Nephron (organoid): ENCODE data around the gene STX11.

Experiments used
- H3K27ac Mint-ChIP-seq, 3 experiments: 2 replicates each; pipeline ENCODE4 v1.8.0; 2020; ENCODE audit warnings: mixed read lengths in 3 of 3, mild to moderate bottlenecking in 2 of 3, moderate library complexity in 1 of 3
- H3K27me3 Mint-ChIP-seq: 2 replicates; pipeline ENCODE4 v1.8.0; 2021; ENCODE audit warnings: low read depth, mild to moderate bottlenecking, moderate library complexity, mixed read lengths
- H3K36me3 Mint-ChIP-seq: 2 replicates; pipeline ENCODE4 v1.8.0; 2020; ENCODE audit warnings: low read depth, mixed read lengths
- H3K4me1 Mint-ChIP-seq: 2 replicates; pipeline ENCODE4 v1.8.0; 2020; ENCODE audit warnings: mixed read lengths
- H3K4me3 Mint-ChIP-seq, 3 experiments: 2 replicates each; pipeline ENCODE4 v1.8.0; 2020; ENCODE audit warnings: mild to moderate bottlenecking in 3 of 3, mixed read lengths in 3 of 3, moderate library complexity in 2 of 3
- H3K9me3 Mint-ChIP-seq: 2 replicates; pipeline ENCODE4 v1.8.0; 2020; ENCODE audit warnings: mixed read lengths
- TF ChIP-seq, protein P1 (sequence below), 3 experiments: fragments of 200-600 bp; sonication (generic); IDR thresholded peaks; one replicate each; pipeline ENCODE4 v1.5.0; 2021; ENCODE audit warnings: antibody characterized with exemption in 3 of 3; ENCODE audit not compliant: unreplicated experiment in 3 of 3

Gene STX11

DNA sequence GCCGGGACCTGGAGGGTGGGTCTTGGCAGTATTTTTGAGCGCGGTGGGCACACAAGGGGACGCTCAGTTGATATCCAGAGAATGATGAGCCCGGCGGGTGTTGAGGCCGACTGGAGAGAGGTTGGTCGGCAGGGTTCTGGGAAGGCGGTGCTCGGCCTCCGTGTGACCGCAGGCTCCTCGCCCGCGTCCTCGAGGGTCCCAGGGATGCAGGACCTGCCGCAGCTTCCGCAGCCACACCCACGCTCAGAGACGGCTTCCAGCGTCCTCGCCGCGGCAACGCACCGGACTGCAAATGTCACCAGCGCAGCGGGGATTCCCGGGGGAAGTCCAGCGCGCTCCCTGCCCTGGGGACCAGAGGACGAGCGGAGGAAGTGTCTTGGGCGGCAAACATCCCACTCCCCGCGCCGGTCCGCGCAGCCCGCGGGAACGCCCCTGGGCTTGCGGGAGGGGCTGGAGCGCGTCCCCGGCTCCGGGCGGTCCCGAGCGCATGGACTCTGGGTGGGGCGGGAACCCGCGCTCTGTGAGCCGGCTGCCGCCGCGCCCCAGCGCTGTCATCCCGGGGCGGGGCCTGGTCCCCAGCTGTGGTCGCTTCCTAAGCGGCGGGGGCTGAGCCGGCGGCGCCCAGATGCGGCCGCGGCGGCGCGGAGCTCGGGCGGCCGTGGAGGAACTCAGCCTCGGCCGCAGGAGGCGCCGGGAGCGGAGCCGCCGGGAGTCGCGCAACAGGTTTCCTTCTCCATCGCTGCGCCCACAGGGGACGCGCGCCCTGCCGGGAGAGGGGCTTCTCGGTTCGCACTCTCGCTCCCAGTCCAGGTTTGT is at the start of gene STX11:
TSS of gene STX11 (plus strand) at position 624 of the 816 bp plus-strand sequence. CDS start 36,111 bp downstream, outside the sequence.
- H3K27ac Mint-ChIP-seq = no peak within 1 kb of the TSS
- peaks cover 9% of the 10 kb centered on the region for H3K4me1 Mint-ChIP-seq
- TF ChIP-seq, protein P1, sequence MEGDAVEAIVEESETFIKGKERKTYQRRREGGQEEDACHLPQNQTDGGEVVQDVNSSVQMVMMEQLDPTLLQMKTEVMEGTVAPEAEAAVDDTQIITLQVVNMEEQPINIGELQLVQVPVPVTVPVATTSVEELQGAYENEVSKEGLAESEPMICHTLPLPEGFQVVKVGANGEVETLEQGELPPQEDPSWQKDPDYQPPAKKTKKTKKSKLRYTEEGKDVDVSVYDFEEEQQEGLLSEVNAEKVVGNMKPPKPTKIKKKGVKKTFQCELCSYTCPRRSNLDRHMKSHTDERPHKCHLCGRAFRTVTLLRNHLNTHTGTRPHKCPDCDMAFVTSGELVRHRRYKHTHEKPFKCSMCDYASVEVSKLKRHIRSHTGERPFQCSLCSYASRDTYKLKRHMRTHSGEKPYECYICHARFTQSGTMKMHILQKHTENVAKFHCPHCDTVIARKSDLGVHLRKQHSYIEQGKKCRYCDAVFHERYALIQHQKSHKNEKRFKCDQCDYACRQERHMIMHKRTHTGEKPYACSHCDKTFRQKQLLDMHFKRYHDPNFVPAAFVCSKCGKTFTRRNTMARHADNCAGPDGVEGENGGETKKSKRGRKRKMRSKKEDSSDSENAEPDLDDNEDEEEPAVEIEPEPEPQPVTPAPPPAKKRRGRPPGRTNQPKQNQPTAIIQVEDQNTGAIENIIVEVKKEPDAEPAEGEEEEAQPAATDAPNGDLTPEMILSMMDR (IDR thresholded peaks at IDR 0.05; ENCODE audit: unreplicated experiment in 3 of 3) = no peak
- H3K9me3 Mint-ChIP-seq = no peaks in the 10 kb centered on the region
- peaks cover 84% of the 10 kb centered on the region for H3K27me3 Mint-ChIP-seq
- no peaks in the 10 kb centered on the region for H3K36me3 Mint-ChIP-seq
- H3K4me3 Mint-ChIP-seq = peak within 1 kb of the TSS; percentile 84 to 90 (median 89)

DNA sequence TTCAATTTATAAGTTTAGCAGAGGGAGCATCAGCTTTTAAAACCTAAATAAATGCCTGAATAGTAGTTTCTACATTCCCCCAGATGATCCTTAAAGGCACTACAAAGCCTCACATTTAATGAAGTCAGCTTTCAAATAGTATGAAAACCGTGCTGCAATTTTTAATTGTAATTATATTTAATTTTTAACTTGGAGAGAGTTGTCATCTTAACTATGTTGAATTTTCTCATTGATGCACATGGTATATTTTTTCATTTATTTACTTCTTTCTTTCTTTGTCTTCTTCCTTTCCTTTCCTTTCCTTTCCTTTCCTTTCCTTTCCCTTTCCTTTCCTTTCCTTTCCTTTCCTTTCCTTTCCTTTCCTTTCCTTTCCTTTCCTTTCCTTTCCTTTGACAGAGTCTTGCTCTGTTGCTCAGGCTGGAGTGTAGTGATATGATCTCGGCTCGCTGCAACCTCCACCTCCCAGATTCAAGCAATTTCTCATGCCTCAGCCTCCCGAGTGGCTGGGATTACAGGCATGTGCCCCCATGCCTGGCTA is 47.2 kb upstream of the STX11 start:
- TF ChIP-seq, protein P1 (IDR thresholded peaks at IDR 0.05; ENCODE audit: unreplicated experiment in 3 of 3) = no peak
- Mint-ChIP-seq H3K36me3 (no peaks in the 10 kb centered on the region), H3K27ac (no peak overlapping the region), H3K9me3 (no peaks in the 10 kb centered on the region), H3K4me3 (no peak overlapping the region), H3K27me3 (no peaks in the 10 kb centered on the region), H3K4me1 (peaks cover 5% of the 10 kb centered on the region)

DNA sequence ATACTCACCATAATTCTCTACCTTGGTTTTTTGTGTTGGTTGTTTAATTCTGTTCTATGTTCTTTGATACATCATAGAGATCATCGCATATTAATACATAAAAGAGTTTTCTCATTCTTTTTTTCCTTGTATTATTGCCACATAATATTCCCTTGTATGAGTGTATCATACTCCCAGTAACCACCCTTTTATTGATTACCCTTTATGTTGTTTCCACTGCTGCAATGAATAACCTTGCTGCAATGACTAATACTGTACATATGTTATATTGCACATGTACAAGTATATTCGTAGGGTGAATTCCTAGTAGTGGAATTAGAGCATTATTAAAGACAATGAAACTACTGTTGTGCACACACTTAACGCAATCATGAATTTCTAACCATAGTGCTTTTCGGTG is 45.8 kb upstream of the STX11 start:
- TF ChIP-seq, protein P1 (IDR thresholded peaks at IDR 0.05; ENCODE audit: unreplicated experiment in 3 of 3) = no peak
- no peak overlapping the region for H3K27ac Mint-ChIP-seq
- H3K4me3 Mint-ChIP-seq = no peak overlapping the region
- H3K9me3 Mint-ChIP-seq = no peaks in the 10 kb centered on the region
- H3K27me3 Mint-ChIP-seq = peaks cover 3% of the 10 kb centered on the region
- peaks cover 5% of the 10 kb centered on the region for H3K4me1 Mint-ChIP-seq
- H3K36me3 Mint-ChIP-seq = no peaks in the 10 kb centered on the region

DNA sequence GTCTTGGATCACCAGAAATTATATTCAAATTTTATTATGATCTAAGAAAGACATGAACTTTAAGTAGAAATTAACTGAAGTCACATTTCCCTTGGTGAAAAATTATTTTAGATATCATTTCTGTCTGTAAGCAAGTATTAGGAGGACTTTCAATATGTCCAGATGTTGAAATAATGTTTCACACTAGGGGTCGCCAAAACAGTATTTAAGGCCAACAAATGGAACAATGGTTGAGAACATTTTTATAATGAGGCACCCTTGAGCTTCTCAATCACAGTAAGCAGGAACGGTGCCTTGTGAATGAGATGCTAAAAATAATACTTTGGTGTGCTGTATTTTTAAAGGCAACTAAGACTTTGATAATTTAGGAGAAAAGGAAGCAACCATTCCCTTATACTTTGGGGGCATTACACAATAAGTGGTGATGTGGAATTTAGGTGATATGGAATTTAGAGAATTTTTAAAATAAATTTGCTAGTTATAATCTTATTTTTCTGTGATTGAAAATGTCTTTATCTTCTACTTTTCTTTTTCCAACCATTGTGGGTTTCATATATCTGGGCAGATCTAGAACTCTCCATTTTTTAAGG is 45.3 kb upstream of the STX11 start:
- TF ChIP-seq, protein P1 (IDR thresholded peaks at IDR 0.05; ENCODE audit: unreplicated experiment in 3 of 3) = peak; percentile 70 to 82 (median 73)
- Mint-ChIP-seq H3K27me3 (peaks cover 3% of the 10 kb centered on the region), H3K27ac (no peak overlapping the region), H3K4me1 (peaks cover 5% of the 10 kb centered on the region), H3K4me3 (no peak overlapping the region), H3K9me3 (no peaks in the 10 kb centered on the region), H3K36me3 (no peaks in the 10 kb centered on the region)

DNA sequence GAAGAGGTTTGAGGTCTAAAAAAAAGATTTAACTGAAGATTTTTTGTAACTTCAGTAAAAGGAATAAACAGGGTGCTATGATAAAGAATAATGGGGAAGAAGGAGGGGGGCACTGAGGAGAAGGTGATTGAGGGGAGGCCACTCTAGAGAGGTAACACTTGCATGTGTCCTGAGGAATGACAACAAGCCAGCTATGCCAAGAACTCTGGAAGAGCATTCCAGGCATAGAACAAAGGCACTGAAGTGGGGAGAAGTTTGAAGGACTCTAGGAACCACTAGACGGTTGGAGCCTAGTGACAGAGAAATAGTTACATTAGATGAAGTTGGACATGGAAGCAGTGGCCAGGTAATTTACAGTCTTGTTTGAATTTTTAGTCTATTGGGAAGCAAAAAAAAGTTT is 44.1 kb upstream of the STX11 start:
- H3K27ac Mint-ChIP-seq = peak overlapping the region in 1 of 3 experiments; percentile 26
- no peaks in the 10 kb centered on the region for H3K9me3 Mint-ChIP-seq
- no peaks in the 10 kb centered on the region for H3K36me3 Mint-ChIP-seq
- no peak overlapping the region for H3K4me3 Mint-ChIP-seq
- TF ChIP-seq, protein P1 (IDR thresholded peaks at IDR 0.05; ENCODE audit: unreplicated experiment in 3 of 3) = no peak
- peaks cover 5% of the 10 kb centered on the region for H3K4me1 Mint-ChIP-seq
- H3K27me3 Mint-ChIP-seq = peaks cover 3% of the 10 kb centered on the region
